H1 (cell line): Measurements from ENCODE around the gene LYRM4. TPM values are rescaled to one million over a fixed set of nuclear protein-coding genes. Genes with fewer than 3 reads are reported as not detected.

Experiments
- CTCF ChIA-PET: fragments of 300-600 bp; sonication (Branson Sonifier 250); formaldehyde crosslinking; loops from one replicate; lab custom pipeline; 2021; ENCODE audit not compliant: partially characterized antibody; lab: Charles Lee
- POLR2A ChIA-PET: fragments of 300-600 bp; sonication (Branson Sonifier 250); formaldehyde crosslinking; loops from one replicate; lab custom pipeline; 2021; ENCODE audit warnings: inconsistent platforms; ENCODE audit not compliant: partially characterized antibody; lab: Charles Lee
- DNase-seq, 2 experiments: peaks; one replicate each; pipeline versions ENCODE4 v3.0.0 to v3.0.0-alpha.2; 2010 to 2022; ENCODE audit warnings: low spot score in 2 of 2, low read depth in 1 of 2, mixed read lengths in 1 of 2
- FAIRE-seq: peaks from 2 replicates; lab custom pipeline; 2011; peaks lifted over from hg19 to GRCh38; lab: Jason Lieb, UNC
- H2AFZ ChIP-seq: 2 replicates; pipeline ENCODE4 v1.8.1; 2012; ENCODE audit warnings: low read length, inconsistent platforms
- H2AK5ac ChIP-seq: 2 replicates; pipeline ENCODE4 v1.6.1; 2013; ENCODE audit warnings: low read depth, low read length
- H2BK120ac ChIP-seq: replicated peaks from 2 replicates; pipeline ENCODE3; 2013; ENCODE audit warnings: low read depth, low read length, inconsistent platforms
- H2BK12ac ChIP-seq: 2 replicates; pipeline ENCODE4 v1.6.1; 2013; ENCODE audit warnings: low read depth, low read length
- H2BK15ac ChIP-seq: 2 replicates; pipeline ENCODE4 v1.6.1; 2013; ENCODE audit warnings: low read length
- H2BK20ac ChIP-seq: 2 replicates; pipeline ENCODE4 v1.6.1; 2013; ENCODE audit warnings: low read length
- H2BK5ac ChIP-seq: 2 replicates; pipeline ENCODE4 v1.6.1; 2013; ENCODE audit warnings: low read depth, low read length
- H3K14ac ChIP-seq: 2 replicates; pipeline ENCODE4 v1.6.1; 2013; ENCODE audit warnings: inconsistent platforms; ENCODE audit not compliant: insufficient read length
- H3K18ac ChIP-seq: 2 replicates; pipeline ENCODE4 v1.6.1; 2013; ENCODE audit warnings: low read length; ENCODE audit errors: extremely low read depth
- H3K23ac ChIP-seq: 2 replicates; pipeline ENCODE4 v1.6.1; 2013; ENCODE audit warnings: inconsistent platforms; ENCODE audit not compliant: insufficient read length
- H3K23me2 ChIP-seq: 2 replicates; pipeline ENCODE4 v1.6.1; 2013; ENCODE audit warnings: low read depth, low read length
- H3K27ac ChIP-seq: 2 replicates; pipeline ENCODE4 v1.6.1; 2011; ENCODE audit warnings: low read depth, low read length, inconsistent platforms
- H3K27me3 ChIP-seq, 4 experiments: replicated peaks in 1 of 4; 1 replicate in 1 of 4; 2 replicates in 3 of 4; pipeline versions ENCODE4 v1.6.1 to v1.8.1; 2011 to 2013; ENCODE audit warnings: low read length in 3 of 4, mild to moderate bottlenecking in 3 of 4, inconsistent platforms in 2 of 4, mixed read lengths in 2 of 4, moderate library complexity in 1 of 4; ENCODE audit not compliant: control insufficient read depth in 3 of 4, insufficient read depth in 3 of 4; ENCODE audit errors: extremely low read depth in 1 of 4
- H3K36me3 ChIP-seq, 4 experiments: 2 replicates each; pipeline versions ENCODE4 v1.6.1 to v1.8.1; 2011 to 2013; ENCODE audit warnings: mild to moderate bottlenecking in 4 of 4, low read length in 3 of 4, moderate library complexity in 2 of 4, control low read depth in 1 of 4, inconsistent platforms in 1 of 4; ENCODE audit not compliant: insufficient read depth in 4 of 4, control insufficient read depth in 2 of 4
- H3K4ac ChIP-seq: replicated peaks from 2 replicates; pipeline ENCODE3; 2013; ENCODE audit warnings: low read length, low read depth, mixed read lengths, inconsistent platforms; ENCODE audit not compliant: insufficient read length
- H3K4me1 ChIP-seq, 4 experiments: replicated peaks in 1 of 4; 1 replicate in 1 of 4; 2 replicates in 3 of 4; pipeline versions ENCODE4 v1.6.1 to v1.8.1; 2011 to 2013; ENCODE audit warnings: low read length in 3 of 4, inconsistent platforms in 2 of 4, mixed read lengths in 1 of 4; ENCODE audit not compliant: insufficient read depth in 4 of 4, control insufficient read depth in 3 of 4
- H3K4me2 ChIP-seq, 2 experiments: 2 replicates each; pipeline versions ENCODE4 v1.6.1 to v1.8.1; 2011 to 2013; ENCODE audit warnings: low read depth in 2 of 2, low read length in 2 of 2, control low read depth in 1 of 2, inconsistent platforms in 1 of 2, mild to moderate bottlenecking in 1 of 2; ENCODE audit not compliant: insufficient read depth in 1 of 2
- H3K4me3 ChIP-seq, 4 experiments: fragments of 200-600, 300-600 bp in 1 of 4; sonication (generic), shearing (Covaris generic), sonication (Bioruptor Twin) in 1 of 4; 2 replicates each; pipeline versions ENCODE4 v1.5.1 to v1.8.1; 2011 to 2016; ENCODE audit warnings: low read length in 4 of 4, low read depth in 3 of 4, control low read depth in 2 of 4, inconsistent platforms in 2 of 4, mild to moderate bottlenecking in 2 of 4, mixed read lengths in 1 of 4, moderate library complexity in 1 of 4; ENCODE audit not compliant: insufficient read depth in 2 of 4; ENCODE audit errors: extremely low read depth in 1 of 4
- H3K56ac ChIP-seq: replicated peaks from 2 replicates; pipeline ENCODE3; 2013; ENCODE audit warnings: low read depth, mild to moderate bottlenecking, mixed read lengths, low read length, inconsistent platforms; ENCODE audit not compliant: insufficient read length
- H3K79me1 ChIP-seq: 2 replicates; pipeline ENCODE4 v1.6.1; 2013; ENCODE audit warnings: low read depth, low read length, control low read depth
- H3K79me2 ChIP-seq, 2 experiments: 2 replicates each; pipeline versions ENCODE4 v1.6.1 to v1.8.1; 2012 to 2013; ENCODE audit warnings: low read length in 2 of 2, mild to moderate bottlenecking in 2 of 2, inconsistent platforms in 1 of 2; ENCODE audit not compliant: insufficient read depth in 2 of 2, control insufficient read depth in 1 of 2
- H3K9ac ChIP-seq, 4 experiments: replicated peaks in 1 of 4; 1 replicate in 1 of 4; 2 replicates in 3 of 4; pipeline versions ENCODE4 v1.6.1 to v1.8.1; 2011 to 2013; ENCODE audit warnings: low read depth in 3 of 4, low read length in 3 of 4, control low read depth in 2 of 4, mild to moderate bottlenecking in 2 of 4, moderate library complexity in 2 of 4, inconsistent platforms in 1 of 4; ENCODE audit errors: extremely low read depth in 1 of 4
- H3K9me3 ChIP-seq, 2 experiments: 2 replicates each; pipeline versions ENCODE4 v1.6.1 to v1.8.1; 2012 to 2013; ENCODE audit warnings: mild to moderate bottlenecking in 2 of 2, moderate library complexity in 2 of 2, control low read depth in 1 of 2, inconsistent platforms in 1 of 2, low read depth in 1 of 2, low read length in 1 of 2, mixed read lengths in 1 of 2; ENCODE audit not compliant: insufficient read depth in 2 of 2
- H4K20me1 ChIP-seq, 2 experiments: replicated peaks in 1 of 2; 2 replicates each; pipeline versions ENCODE3 to v1.8.1; 2011 to 2013; ENCODE audit warnings: inconsistent platforms in 2 of 2, low read length in 2 of 2, mild to moderate bottlenecking in 1 of 2; ENCODE audit not compliant: insufficient read depth in 2 of 2, control insufficient read depth in 1 of 2
- H4K5ac ChIP-seq: 2 replicates; pipeline ENCODE4 v1.6.1; 2013; ENCODE audit warnings: low read length, low read depth, mixed read lengths, inconsistent platforms; ENCODE audit not compliant: insufficient read length
- H4K8ac ChIP-seq: 2 replicates; pipeline ENCODE4 v1.8.0; 2013; ENCODE audit warnings: mild to moderate bottlenecking, moderate library complexity, low read length, inconsistent platforms; ENCODE audit not compliant: insufficient read depth; ENCODE audit errors: extremely low read depth
- H4K91ac ChIP-seq: replicated peaks from 2 replicates; pipeline ENCODE3; 2013; ENCODE audit warnings: low read length, mixed read lengths, inconsistent platforms; ENCODE audit not compliant: insufficient read length
- ATF3 ChIP-seq: IDR thresholded peaks from 2 replicates; pipeline ENCODE4 v1.6.1; 2011; ENCODE audit warnings: low read depth, mild to moderate bottlenecking, low read length; ENCODE audit not compliant: insufficient read depth
- CTBP2 ChIP-seq: IDR thresholded peaks from 2 replicates; pipeline ENCODE4 v1.7.0; 2011; ENCODE audit warnings: borderline replicate concordance, mild to moderate bottlenecking, moderate library complexity, mixed read lengths, low read length; ENCODE audit not compliant: insufficient read depth, insufficient read length
- GABPA ChIP-seq: IDR thresholded peaks from 2 replicates; pipeline ENCODE4 v1.6.1; 2011; ENCODE audit warnings: mild to moderate bottlenecking, low read length, moderate library complexity, borderline replicate concordance; ENCODE audit not compliant: insufficient read depth
- HDAC2 ChIP-seq, 2 experiments: fragments of 300-600 bp in 1 of 2; sonication (generic) in 1 of 2; IDR thresholded peaks; 2 replicates each; pipeline ENCODE4 v1.6.1; 2011 to 2012; ENCODE audit warnings: low read depth in 2 of 2, low read length in 2 of 2, mild to moderate bottlenecking in 2 of 2, moderate library complexity in 2 of 2, borderline replicate concordance in 1 of 2, inconsistent platforms in 1 of 2
- JUN ChIP-seq: IDR thresholded peaks from 2 replicates; pipeline ENCODE4 v1.6.1; 2011; ENCODE audit warnings: low read depth, mild to moderate bottlenecking, improper control_type of control experiment, low read length
- JUND ChIP-seq: IDR thresholded peaks from 2 replicates; pipeline ENCODE4 v1.6.1; 2011; ENCODE audit warnings: mild to moderate bottlenecking, improper control_type of control experiment, low read length
- KDM1A ChIP-seq: fragments of 200-600, 300-600 bp; sonication (generic); IDR thresholded peaks from 2 replicates; pipeline ENCODE4 v1.7.1; 2016; ENCODE audit warnings: mild to moderate bottlenecking, low read length, borderline replicate concordance
- NANOG ChIP-seq: IDR thresholded peaks from 2 replicates; pipeline ENCODE4 v1.6.1; 2011; ENCODE audit warnings: low read length, low read depth, mild to moderate bottlenecking, inconsistent platforms; ENCODE audit not compliant: insufficient read depth, poor library complexity, severe bottlenecking
- POLR2A ChIP-seq, 2 experiments: IDR thresholded peaks; 1 replicate in 1 of 2; 2 replicates in 1 of 2; pipeline ENCODE4 v1.6.1; 2011; ENCODE audit warnings: low read depth in 2 of 2, low read length in 2 of 2, mild to moderate bottlenecking in 2 of 2; ENCODE audit errors: control extremely low read depth in 1 of 2
- POU5F1 ChIP-seq: IDR thresholded peaks from 2 replicates; pipeline ENCODE4 v1.6.1; 2011; ENCODE audit warnings: low read depth, mild to moderate bottlenecking, low read length, moderate library complexity
- RAD21 ChIP-seq, 2 experiments: IDR thresholded peaks in 1 of 2; conservative IDR thresholded peaks in 1 of 2; 2 replicates each; pipeline ENCODE4 v1.6.1; 2011; ENCODE audit warnings: low read depth in 2 of 2, low read length in 2 of 2, improper control_type of control experiment in 1 of 2, inconsistent platforms in 1 of 2, mild to moderate bottlenecking in 1 of 2, moderate library complexity in 1 of 2
- whole genome bisulfite sequencing, 2 experiments: shearing (Covaris generic) in 1 of 2; methylation state at CpG; one replicate each; pipeline versions ENCODE4 v1.1.6 to v1.1.7; 2013 to 2015; ENCODE audit warnings: low lambda C conversion rate in 2 of 2, mixed read lengths in 2 of 2, inconsistent platforms in 1 of 2, low coverage in 1 of 2, missing lambda C conversion rate in 1 of 2; ENCODE audit not compliant: insufficient replicate concordance in 2 of 2, insufficient coverage in 1 of 2, insufficient read length in 1 of 2; ENCODE audit errors: extremely low coverage in 1 of 2, missing lambda C conversion rate in 1 of 2; 5-methylcytosine and 5-hydroxymethylcytosine counted together
- polyA plus RNA-seq, 7 experiments: library from polyadenylated mRNA; depleted of rRNA in 3 of 7; stranded (reverse) in 5 of 7; unstranded in 2 of 7; fragments of >200 nt in 5 of 7; fragments of 200-250 nt in 2 of 7; gene quantifications; 1 replicate in 5 of 7; 2 replicates in 1 of 7; 4 replicates in 1 of 7; pipeline versions ENCODE4 v1.2.1 to v1.2.3, GENCODE V29; 2011 to 2013; ENCODE audit warnings: missing spikeins in 2 of 7, mixed read lengths in 2 of 7
- total RNA-seq: library from RNA; stranded (reverse); fragmentation: NEBNext Ultra II Directional; extraction: Animal tissue kit (Norgen Biotek cat#: 25700); gene quantifications from 2 replicates; pipeline ENCODE4 v1.2.1, GENCODE V29; 2021
- TF ChIP-seq, protein P1 (sequence below): IDR thresholded peaks from 2 replicates; pipeline ENCODE4 v1.6.1; 2012; ENCODE audit warnings: inconsistent platforms

Gene LYRM4
- total and polyA plus RNA-seq, 2 of the 8 experiments (the other 6 are each of a cell fraction or from before 2014, with no cell fraction given), result 56.6 to 62.8 TPM

- no peaks in the 10 kb centered on the region for H3K79me2 ChIP-seq
- no peak overlapping the region for H2BK20ac ChIP-seq
- no peaks in the 10 kb centered on the region for H4K20me1 ChIP-seq
- H2BK15ac ChIP-seq, result no peak overlapping the region
- H3K4me2 ChIP-seq, result no peak overlapping the region
- H3K4me3 ChIP-seq, result no peak overlapping the region
- H3K4ac ChIP-seq, result no peak overlapping the region
- H4K5ac ChIP-seq, result no peak overlapping the region
- no peaks in the 10 kb centered on the region for H3K36me3 ChIP-seq
- no peaks in the 10 kb centered on the region for H3K79me1 ChIP-seq
- no peak overlapping the region for H4K8ac ChIP-seq
- H3K4me1 ChIP-seq, result no peaks in the 10 kb centered on the region
- no peak overlapping the region for H3K18ac ChIP-seq
- no peaks in the 10 kb centered on the region for H3K9me3 ChIP-seq
- H3K9ac ChIP-seq, result no peak overlapping the region
- 82% methylated on average over 3 of the region's 3 CpGs; no CpG with 5 or more reads in 1 of the 2 experiments for WGBS, 2 experiments
- FAIRE-seq, result no peak
- ChIA-PET CTCF (interaction anchor here (0.7 to 1.2 kb wide), 4 partner anchors 24 to 113 kb away, joined by 3 to 4 read pairs (median 3); no protein-coding TSS in a partner anchor), POLR2A (no interaction called here)
- H2BK5ac ChIP-seq, result no peak overlapping the region
- H3K23ac ChIP-seq, result no peak overlapping the region
- no peaks in the 10 kb centered on the region for H3K27me3 ChIP-seq
- H3K27ac ChIP-seq, result no peak overlapping the region
- no peak overlapping the region for H3K14ac ChIP-seq
- H2AK5ac ChIP-seq, result no peak overlapping the region
- no peak for DNase-seq
- H2BK120ac ChIP-seq, result no peak overlapping the region
- no peaks in the 10 kb centered on the region for H3K23me2 ChIP-seq
- no peak overlapping the region for H4K91ac ChIP-seq
- no peak overlapping the region for H2AFZ ChIP-seq
- no peak overlapping the region for H3K56ac ChIP-seq
- no peak overlapping the region for H2BK12ac ChIP-seq
- TF ChIP-seq HDAC2 (IDR thresholded peaks at IDR 0.05; ENCODE audit: borderline replicate concordance in 1 of 2, low read depth in 2 of 2, low read length in 2 of 2) (no peak), ATF3 (no peak), GABPA (no peak), KDM1A (no peak), POU5F1 (no peak), JUND (no peak), CTBP2 (no peak), NANOG (no peak), POLR2A (IDR thresholded peaks at IDR 0.05; ENCODE audit: control extremely low read depth in 1 of 2, low read depth in 2 of 2, low read length in 2 of 2) (no peak), RAD21 (IDR thresholded peaks at IDR 0.05 in 1 of 2, conservative IDR thresholded peaks at IDR 0.05 in 1 of 2; ENCODE audit: low read depth in 2 of 2, low read length in 2 of 2) (no peak), JUN (no peak)
- TF ChIP-seq, protein P1, sequence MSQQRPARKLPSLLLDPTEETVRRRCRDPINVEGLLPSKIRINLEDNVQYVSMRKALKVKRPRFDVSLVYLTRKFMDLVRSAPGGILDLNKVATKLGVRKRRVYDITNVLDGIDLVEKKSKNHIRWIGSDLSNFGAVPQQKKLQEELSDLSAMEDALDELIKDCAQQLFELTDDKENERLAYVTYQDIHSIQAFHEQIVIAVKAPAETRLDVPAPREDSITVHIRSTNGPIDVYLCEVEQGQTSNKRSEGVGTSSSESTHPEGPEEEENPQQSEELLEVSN, result no peak
Measured at GRCh38 chr6:5061152-5061551, 199.6 kb downstream of the LYRM4 start.
